GM19099 (cell line): ENCODE results near the gene HOGA1.

Experiments
- POLR2A ChIP-seq: IDR thresholded peaks from 3 replicates; pipeline ENCODE4 v1.6.1; 2011; ENCODE audit warnings: low read depth; ENCODE audit not compliant: insufficient read length; ENCODE audit errors: extremely low read depth

The HOGA1 gene

DNA sequence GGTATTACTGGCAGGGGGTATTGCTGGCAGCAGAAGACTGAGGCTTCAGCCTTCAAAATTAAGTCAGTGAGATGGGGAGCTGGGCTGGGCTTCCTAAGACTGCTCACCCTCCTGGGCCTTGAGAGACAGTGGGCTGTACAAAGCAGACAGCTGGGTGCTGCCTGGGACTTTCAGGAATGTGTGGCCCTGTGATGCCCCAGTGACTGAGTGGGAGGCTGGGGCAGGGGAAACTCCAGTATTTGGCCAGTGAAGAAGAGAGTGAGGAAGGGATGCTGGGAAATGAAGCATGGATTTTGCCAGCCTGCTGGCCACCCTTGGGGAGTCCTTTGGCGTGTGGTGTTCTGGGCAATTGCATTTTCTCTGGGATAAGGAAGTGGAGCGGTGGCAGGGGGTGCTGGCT lies 11.2 kb upstream of the HOGA1 start:
- no peak for TF ChIP-seq POLR2A

DNA sequence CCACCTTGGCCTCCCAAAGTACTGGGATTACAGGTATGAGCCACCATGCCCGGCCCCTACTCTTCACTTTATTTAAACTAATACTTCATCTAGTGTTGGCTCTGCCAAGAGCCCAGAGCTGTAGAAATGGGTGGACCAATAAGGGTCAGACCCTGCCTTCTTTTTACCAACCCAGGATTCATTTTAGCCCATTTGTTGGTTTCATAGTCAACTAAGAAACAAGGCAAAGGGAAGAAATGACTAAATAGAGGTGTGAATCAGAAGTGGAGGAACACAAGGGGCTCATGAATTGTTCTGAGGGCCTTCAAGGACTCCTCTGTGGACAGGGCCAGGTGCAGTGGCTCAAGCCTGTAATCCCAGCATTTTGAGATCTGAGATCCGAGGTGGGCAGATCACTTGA lies 10.5 kb upstream of the HOGA1 start:
- no peak for TF ChIP-seq POLR2A

DNA sequence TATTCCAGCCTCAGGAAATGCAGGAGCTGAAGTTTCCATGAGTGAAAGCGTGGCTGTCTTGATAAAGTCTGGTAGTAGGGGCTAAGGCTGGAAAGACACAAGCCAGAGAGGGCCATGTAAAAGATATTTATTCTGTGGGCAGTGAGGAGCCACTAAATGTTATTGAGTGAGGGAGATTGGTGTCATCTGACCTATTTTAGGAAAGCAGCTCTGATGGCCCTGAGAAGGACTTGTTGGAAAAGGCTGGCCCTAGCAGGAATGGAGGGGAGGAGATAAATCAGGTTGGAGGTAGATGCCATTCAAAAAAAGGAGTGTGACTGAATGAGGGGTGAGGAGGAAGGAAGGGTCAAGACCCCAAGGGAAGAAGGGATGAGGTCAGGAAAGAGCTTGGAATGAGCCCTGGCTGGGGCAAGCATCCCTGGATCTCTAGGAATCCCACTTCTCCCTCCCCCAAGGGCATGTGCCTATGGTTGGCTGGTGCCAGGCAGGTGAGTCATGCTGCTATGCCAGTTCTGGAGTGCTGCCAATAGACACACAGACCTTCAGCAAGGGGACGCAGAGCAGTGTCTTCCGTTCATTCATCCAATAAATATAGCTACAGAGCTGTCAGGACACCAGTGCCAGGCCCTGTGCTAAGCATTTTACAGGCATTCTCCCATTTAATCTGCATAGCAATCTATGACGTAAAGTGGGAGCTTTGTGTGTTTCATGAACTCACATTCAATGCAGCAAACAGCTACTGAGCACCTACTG lies 9.6 kb upstream of the HOGA1 start:
- no peak for TF ChIP-seq POLR2A

DNA sequence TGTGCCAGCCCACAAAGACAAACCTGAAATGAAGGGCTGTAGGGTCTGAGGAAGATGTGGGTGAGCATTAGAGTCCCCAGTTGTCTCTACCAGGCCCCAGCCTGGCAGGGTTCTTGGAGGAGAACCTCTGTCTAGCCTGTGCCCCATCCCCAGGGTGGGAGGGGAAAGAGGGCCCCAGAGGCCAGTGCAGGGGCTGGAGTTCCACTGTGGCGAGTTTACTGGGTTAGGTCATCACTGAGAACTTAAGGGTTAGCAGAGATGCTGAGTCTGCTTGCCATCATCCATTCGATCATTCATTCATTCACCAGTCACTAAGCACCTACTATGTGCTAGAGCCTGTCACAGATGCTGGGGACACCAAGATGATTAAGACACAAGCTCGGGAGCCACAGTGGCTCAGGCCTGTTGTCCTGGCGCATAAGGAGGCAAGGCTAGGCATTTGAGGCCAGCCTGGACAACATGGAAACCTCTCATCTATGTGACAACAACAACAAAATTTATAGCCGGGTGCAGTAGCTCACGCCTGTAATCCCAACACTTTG lies 9.0 kb upstream of the HOGA1 start:
- no peak for TF ChIP-seq POLR2A

DNA sequence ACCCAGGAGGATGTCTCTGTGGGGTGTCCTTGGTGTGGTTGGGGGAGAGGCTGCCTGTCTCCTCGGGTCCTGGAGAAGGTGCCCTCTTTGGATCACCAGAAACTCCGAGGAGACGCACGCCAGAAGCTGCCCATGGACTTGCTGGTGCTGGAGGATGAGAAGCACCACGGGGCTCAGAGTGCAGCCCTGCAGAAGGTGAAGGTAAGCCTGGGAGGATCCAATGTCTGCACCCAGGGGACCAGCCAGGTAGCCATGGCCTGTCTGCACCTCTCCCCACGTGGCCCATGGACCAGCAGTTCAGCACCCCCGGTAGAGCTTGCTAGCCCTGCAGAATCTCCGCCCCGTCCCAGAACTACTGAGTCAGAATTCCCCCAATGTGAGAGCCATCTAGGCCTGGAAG lies 6.5 kb upstream of the HOGA1 start:
- no peak for TF ChIP-seq POLR2A

DNA sequence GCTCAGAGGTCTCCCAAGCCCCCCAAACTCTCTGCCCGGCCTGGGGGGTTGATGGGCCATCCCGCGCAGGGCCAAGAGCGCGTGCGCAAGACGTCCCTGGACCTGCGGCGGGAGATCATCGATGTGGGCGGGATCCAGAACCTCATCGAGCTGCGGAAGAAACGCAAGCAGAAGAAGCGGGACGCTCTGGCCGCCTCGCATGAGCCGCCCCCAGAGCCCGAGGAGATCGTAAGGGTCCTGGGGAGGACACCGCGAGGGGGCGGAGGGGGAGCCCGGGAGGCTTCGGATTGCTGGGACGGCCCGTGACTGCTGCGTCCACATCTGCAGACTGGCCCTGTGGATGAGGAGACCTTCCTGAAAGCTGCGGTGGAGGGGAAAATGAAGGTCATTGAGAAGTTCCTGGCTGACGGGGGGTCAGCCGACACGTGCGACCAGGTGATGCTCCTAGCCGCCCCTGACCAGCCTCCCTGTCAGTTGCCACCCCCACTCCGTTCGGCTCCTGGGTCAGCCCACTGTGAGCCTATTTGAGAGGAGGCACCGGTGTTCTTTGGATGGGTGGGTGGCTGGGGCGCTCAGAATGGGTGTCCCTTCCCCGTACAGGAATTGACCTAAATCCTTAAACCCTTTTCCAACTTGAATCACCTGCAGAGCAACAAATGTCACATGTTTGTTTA lies 5.9 kb upstream of the HOGA1 start:
- TF ChIP-seq POLR2A = no peak

DNA sequence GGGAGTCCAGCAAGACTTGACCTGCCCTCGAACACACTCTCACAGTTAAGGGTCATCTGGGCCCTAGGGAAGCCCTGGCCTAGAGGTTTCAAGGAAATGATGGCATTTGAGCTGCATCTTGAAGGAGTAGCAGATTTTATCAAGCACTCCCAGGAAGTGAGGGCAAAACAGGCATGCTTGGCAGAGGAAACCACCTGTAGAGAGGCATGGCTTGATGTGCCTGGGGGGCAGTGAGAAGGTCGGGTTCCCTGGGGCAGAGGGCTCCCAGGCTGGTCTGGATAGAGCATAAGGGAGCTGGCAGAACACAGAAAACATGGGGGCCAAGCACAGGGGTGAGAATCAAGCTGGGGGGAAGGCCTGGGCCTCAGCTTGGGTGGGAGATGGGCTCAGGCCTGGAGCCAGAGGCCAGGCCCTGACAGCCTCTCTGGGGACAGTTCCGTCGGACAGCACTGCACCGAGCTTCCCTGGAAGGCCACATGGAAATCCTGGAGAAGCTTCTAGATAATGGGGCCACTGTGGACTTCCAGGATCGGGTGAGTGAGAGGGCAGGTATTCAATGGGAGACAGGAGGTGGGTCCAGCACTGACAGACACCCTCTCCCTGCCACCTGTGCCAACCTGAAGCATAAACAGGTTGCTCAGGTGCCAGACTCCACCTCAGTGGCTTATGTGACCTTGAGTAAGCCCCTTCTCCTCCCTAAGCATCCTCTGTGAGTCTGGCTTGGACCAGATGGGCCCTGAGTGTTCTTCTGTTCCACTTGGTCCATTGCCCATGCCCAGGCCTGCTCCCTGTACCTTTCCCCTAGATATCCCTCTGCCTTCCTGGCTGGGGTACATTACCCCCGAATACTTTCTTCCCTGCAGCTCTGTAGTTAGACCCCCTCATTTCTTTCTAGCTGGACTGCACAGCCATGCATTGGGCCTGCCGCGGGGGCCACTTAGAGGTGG lies 3.5 kb upstream of the HOGA1 start:
- no peak for TF ChIP-seq POLR2A

DNA sequence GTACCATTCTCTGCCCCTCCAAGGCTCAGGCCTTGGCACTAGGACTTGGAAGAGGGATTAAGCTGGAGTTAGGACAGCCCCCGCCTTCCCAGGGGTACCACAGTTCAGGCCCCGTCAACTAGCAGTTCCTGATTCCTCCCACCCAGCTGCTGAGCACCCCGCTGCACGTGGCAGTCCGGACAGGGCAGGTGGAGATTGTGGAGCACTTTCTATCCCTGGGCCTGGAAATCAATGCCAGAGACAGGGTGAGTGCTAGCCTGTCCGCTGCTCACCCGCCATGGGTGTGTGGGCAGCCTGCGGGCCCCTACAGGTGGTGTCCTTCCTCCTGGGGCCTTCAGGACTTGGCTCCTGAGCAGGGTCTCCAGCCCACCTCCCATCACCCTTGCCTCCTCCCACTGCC lies 2.0 kb upstream of the HOGA1 start:
- no peak for TF ChIP-seq POLR2A

DNA sequence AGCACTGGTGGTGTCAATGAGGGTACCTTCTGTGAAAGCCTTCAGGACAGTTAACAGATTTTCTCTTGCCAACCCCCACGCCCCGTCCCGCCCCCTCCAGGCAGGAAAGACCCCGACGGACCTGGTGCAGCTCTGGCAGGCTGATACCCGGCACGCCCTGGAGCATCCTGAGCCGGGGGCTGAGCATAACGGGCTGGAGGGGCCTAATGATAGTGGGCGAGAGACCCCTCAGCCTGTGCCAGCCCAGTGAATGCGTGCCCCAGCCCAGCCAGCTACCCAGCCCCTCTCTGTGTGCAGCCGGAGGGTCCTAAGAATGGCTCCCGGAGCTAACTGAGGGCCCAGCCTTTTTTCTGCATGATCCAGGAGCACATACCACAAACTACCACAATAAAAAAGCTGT lies 713 bp upstream of the HOGA1 start:
- TF ChIP-seq POLR2A = no peak

DNA sequence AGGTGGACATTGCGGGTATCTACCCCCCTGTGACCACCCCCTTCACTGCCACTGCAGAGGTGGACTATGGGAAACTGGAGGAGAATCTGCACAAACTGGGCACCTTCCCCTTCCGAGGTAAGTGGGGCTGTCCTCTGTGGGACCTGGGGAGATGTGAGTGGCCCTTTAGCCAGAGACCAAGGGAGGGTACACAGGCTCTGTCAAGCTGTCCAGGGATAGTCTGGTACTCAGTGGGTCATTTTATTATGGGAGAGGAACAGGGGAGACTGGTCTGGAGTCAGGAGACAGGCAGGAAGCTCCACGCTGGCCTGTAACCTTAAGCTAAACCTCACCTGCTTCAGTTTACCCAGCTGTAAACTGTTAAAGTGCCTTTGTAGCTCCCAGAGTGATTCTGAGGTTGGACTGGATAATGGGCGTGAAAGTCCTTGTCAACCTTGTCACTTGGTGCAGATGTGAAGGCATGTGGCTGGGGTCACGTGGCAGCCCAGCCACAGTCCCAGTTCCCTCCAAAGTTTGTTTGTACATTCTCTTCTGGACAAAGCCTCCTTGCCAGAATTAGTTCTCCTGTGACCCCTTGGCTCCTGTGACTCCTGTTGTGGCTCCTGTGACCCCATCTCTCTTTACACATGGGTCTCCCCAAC lies 729 bp downstream of the HOGA1 start:
- no peak for TF ChIP-seq POLR2A

DNA sequence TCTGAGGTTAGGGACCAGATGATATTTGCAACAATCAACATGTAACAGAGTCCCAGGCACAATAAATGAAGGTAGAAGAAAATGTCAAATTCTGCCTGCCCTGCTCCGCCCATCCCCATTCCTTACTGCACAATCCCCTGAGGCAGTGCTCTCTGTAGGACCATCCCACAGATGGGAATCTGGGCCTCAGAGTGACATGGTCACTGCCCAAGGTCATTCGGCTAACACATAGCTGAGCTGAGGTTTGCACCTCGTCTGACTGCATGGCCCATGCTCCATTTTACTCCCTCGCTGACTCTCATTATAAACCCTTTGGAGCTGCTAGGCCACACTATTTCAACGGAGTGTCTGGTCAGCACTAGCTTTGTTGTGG lies 1.2 kb downstream of the HOGA1 start:
- TF ChIP-seq POLR2A = no peak

DNA sequence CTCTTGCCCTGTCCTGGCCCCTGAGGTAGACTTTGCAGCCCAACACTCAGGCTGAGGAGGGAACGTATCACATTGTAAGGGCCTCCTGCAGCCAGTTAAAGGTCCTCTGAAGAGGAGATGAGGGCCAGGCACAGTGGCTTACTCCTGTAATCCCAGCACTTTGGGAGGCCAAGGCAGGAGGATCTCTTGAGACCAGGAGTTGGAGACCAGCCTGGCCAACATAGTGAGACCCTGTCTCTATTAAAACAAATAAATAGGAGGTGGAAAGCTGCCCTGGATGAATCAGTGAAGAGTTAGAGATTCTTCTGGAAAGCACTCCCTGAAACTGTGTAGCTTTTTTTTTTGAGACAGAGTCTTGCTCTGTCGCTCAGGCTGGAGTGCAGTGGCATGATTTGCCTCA lies 3.0 kb downstream of the HOGA1 start:
- TF ChIP-seq POLR2A = no peak

DNA sequence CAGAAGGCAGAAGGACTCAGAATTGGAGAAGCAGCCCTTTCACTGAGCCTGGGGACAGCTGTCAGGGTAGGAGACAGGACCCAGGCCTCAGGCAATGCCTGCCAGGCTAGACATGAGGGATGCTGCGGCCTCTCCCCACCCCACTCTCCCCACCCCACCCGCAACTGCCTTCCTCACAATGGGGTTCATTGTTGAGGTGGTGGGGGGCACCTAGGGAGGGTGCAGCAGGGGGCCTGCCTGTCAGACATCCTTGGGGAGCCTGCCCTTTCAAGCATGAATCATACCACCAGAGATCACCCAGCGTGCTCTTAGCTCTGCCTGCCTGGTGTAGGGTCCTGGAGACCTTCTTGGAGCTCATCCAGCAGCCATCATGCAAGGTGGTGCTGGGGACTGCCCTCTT lies 5.3 kb downstream of the HOGA1 start, which contains the start of gene C10orf62:
C10orf62 (plus strand) TSS at position 243 of the 400 bp plus-strand sequence. CDS start 177 bp downstream, outside the sequence.
- TF ChIP-seq POLR2A = no peak

DNA sequence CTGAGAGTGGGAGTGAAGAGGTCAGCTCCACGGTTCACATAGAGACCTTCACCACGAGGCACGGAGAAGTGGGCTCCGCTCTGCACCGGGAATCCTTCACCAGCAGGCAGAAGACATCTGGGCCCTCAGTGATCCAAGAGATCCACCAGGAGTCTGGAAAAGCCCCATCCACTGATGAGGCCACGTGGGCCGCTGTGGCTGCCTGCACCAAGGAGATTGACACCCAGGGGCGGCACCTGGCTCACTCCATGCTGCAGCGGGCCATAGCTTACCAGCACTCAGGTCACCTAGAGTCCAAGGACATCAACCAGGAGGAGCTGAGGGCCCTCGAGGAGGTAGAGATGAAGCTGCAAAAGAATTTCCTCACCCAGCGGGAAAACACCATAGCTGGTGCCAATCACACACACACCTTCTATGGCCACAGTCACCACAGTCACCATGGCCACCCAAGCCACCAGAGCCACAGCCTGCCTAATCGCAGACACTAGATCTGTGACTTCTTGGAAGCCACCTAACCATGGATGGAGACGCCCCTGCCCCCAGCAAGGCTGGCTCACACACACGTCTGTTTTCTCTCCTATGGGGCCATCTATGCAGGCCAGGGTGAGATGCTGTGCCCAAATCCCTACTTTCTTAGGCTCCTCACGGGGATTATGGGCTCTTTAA lies 6.0 kb downstream of the HOGA1 start:
- TF ChIP-seq POLR2A = no peak

DNA sequence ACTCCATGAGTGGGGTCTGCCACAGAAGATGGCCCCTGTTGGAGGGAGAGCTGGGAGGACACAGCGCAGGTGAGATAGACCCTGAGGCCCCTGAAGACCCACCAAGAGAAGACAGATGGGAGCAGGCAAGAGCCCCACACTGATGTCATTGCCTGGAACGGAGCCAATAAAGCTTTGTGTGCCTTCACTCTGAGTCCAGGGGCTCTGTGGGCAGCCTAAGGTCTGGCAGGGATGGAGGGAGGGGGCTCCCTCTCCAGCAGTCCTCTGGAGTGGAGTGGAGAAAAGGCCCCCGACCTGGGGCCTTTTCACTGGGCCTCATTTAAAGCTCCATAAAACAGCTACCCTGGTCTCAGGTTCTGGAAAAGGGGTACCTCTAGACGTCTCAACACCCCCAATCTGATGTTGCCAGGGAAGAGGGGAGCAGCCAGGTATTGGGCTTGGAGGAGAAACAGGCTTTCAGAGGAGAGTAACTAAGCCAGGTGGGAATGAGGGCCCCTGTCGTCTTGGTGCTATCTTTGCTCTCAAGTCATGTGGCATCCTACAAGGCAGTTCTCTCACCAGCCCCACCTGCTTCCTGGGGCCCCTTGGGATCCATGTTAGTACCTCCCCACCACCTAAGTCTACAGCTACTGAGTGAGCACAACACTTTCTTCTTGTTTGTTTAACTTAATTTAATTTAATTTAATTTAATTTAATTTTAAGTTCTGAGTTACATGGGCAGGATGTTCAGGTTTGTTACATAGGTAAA lies 6.7 kb downstream of the HOGA1 start:
- no peak for TF ChIP-seq POLR2A
